ENCODE measurements around the gene GMPPA.

- no peak for TF ChIP-seq RAD21 (conservative IDR thresholded peaks at IDR 0.05 in 1 of 2, IDR thresholded peaks at IDR 0.05 in 1 of 2)
- TF ChIP-seq, protein P1, sequence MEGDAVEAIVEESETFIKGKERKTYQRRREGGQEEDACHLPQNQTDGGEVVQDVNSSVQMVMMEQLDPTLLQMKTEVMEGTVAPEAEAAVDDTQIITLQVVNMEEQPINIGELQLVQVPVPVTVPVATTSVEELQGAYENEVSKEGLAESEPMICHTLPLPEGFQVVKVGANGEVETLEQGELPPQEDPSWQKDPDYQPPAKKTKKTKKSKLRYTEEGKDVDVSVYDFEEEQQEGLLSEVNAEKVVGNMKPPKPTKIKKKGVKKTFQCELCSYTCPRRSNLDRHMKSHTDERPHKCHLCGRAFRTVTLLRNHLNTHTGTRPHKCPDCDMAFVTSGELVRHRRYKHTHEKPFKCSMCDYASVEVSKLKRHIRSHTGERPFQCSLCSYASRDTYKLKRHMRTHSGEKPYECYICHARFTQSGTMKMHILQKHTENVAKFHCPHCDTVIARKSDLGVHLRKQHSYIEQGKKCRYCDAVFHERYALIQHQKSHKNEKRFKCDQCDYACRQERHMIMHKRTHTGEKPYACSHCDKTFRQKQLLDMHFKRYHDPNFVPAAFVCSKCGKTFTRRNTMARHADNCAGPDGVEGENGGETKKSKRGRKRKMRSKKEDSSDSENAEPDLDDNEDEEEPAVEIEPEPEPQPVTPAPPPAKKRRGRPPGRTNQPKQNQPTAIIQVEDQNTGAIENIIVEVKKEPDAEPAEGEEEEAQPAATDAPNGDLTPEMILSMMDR (IDR thresholded peaks at IDR 0.05): no peak
- TF ChIP-seq, protein P2, sequence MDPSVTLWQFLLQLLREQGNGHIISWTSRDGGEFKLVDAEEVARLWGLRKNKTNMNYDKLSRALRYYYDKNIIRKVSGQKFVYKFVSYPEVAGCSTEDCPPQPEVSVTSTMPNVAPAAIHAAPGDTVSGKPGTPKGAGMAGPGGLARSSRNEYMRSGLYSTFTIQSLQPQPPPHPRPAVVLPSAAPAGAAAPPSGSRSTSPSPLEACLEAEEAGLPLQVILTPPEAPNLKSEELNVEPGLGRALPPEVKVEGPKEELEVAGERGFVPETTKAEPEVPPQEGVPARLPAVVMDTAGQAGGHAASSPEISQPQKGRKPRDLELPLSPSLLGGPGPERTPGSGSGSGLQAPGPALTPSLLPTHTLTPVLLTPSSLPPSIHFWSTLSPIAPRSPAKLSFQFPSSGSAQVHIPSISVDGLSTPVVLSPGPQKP (IDR thresholded peaks at IDR 0.05; ENCODE audit: low read depth, low read length): no peak
- TF ChIP-seq MYC (IDR thresholded peaks at IDR 0.05; ENCODE audit: borderline replicate concordance, low read length): no peak
Measured at GRCh38 chr2:219516888-219517287, 18.2 kb downstream of the GMPPA start.

Data from A549 (cell line).